Hepatocyte (in vitro differentiated cells): ENCODE results near the gene SLC31A2.
A peak's percentile ranks its signal among the peaks of the same experiment; 100 is the strongest.
"Not testable (repeated sequence)": the region's sequence is repeated elsewhere in the genome, so short reads cannot be mapped to it uniquely, and the experiment has no call there.

ENCODE experiments used
- EZH2phosphoT487 ChIP-seq: fragments of 200-600 bp; sonication (generic); IDR thresholded peaks from one replicate; pipeline ENCODE4 v1.6.1; 2018; ENCODE audit warnings: antibody characterized with exemption, mild to moderate bottlenecking, low read depth, moderate library complexity; ENCODE audit not compliant: unreplicated experiment, severe bottlenecking
- TF ChIP-seq, protein P1 (sequence below): fragments of 200-600 bp; sonication (generic); IDR thresholded peaks from 2 replicates; pipeline ENCODE4 v1.5.1; 2016; ENCODE audit warnings: antibody characterized with exemption, mild to moderate bottlenecking; ENCODE audit not compliant: poor library complexity

DNA sequence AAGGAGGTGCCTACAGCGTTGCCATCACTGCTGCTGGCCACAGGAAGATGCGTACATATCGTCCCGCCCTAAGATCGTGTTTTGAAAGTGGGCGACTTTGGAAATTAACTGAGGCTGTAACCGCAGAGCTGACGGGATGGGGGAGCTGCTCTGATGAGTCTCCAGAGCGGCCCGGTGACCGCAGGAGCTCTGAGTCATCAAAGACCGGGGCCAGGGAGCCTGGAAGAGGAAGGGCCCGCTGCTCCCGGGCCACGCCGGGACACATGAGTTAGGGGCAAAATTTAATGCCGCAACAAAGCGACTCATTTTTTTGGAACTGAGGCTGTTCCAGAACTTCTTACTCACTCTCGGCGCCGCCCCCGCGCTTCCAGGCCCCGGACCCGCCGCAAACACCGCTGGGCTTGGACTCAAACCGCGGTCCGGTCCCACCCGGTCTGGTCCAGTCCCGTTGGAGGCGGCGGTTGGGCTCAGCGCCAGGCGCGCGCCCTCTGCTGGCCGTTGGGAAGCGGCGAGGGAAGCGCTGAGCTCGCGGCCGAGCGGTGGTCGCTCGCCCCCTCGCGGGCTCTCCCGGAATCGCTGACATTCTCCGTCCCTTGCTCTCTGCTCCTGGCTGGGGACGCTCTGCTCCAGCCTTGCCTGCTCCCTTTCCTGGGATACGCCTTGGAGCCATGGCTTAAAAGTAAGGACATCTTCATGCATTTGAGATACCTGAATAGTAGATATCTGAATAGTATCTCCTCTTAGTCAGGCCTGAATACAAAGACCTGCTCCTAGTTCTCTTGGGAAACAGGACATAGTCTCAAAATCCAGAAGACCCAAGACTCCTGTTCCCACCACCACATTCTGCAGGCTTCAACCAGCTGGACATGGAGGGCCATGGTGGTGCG lies 39.5 kb upstream of the SLC31A2 start:
- TF ChIP-seq, protein P1, sequence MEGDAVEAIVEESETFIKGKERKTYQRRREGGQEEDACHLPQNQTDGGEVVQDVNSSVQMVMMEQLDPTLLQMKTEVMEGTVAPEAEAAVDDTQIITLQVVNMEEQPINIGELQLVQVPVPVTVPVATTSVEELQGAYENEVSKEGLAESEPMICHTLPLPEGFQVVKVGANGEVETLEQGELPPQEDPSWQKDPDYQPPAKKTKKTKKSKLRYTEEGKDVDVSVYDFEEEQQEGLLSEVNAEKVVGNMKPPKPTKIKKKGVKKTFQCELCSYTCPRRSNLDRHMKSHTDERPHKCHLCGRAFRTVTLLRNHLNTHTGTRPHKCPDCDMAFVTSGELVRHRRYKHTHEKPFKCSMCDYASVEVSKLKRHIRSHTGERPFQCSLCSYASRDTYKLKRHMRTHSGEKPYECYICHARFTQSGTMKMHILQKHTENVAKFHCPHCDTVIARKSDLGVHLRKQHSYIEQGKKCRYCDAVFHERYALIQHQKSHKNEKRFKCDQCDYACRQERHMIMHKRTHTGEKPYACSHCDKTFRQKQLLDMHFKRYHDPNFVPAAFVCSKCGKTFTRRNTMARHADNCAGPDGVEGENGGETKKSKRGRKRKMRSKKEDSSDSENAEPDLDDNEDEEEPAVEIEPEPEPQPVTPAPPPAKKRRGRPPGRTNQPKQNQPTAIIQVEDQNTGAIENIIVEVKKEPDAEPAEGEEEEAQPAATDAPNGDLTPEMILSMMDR = peak; percentile 14
- TF ChIP-seq EZH2phosphoT487 = not testable (repeated sequence)
